HepG2 (cell line): Measurements from ENCODE around the gene IL1RAPL2. TPM values are rescaled to one million over a fixed set of nuclear protein-coding genes. Genes with fewer than 3 reads are reported as not detected.
"Not testable (repeated sequence)": the region's sequence is repeated elsewhere in the genome, so short reads cannot be mapped to it uniquely, and the experiment has no call there.

Source experiments
- ATAC-seq: fragments of 200-7000 bp; cut with Tn5 transposase; 3 replicates; pipeline ENCODE4 v1.9.1; 2020; ENCODE audit warnings: mild to moderate bottlenecking, moderate library complexity
- BruUV-seq: library from RNA; stranded (reverse); fragments of 400-500 nt; replicated peaks from 2 replicates; lab custom pipeline; 2021; lab: Mats Ljungman, UMichigan
- CTCF ChIA-PET: fragments of 300-600 bp; formaldehyde crosslinking; extraction: SDS; loops from one replicate; lab custom pipeline; 2021; ENCODE audit warnings: low total read pairs, inconsistent platforms, low intra/inter-chr PET ratio; lab: Yijun Ruan, JAX
- POLR2A ChIA-PET: fragments of 350-600 bp; sonication (Branson Sonifier 250); formaldehyde crosslinking; loops from one replicate; lab custom pipeline; 2020; ENCODE audit warnings: antibody characterized with exemption, inconsistent platforms; lab: Yijun Ruan, JAX
- DNase-seq: peaks from one replicate; pipeline ENCODE4 v3.0.0-alpha.2; 2015; ENCODE audit warnings: low spot score
- FAIRE-seq: peaks from 3 replicates; lab custom pipeline; 2011; peaks lifted over from hg19 to GRCh38; lab: Jason Lieb, UNC
- H2AFZ ChIP-seq: one replicate; pipeline ENCODE4 v1.6.1; 2011; ENCODE audit warnings: low read length, inconsistent platforms
- H3K27ac ChIP-seq: fragments of 300-600 bp; 3 replicates; pipeline ENCODE4 v1.8.0; 2011; ENCODE audit warnings: mixed run types, mild to moderate bottlenecking, mixed read lengths, low read length, inconsistent platforms; ENCODE audit not compliant: insufficient read depth; ENCODE audit errors: extremely low read length
- H3K27me3 ChIP-seq, 2 experiments: fragments of 200-600 bp in 1 of 2; 2 replicates in 1 of 2; 3 replicates in 1 of 2; pipeline versions ENCODE4 v1.6.0 to v1.8.0; 2011; ENCODE audit warnings: low read length in 2 of 2, mild to moderate bottlenecking in 2 of 2, moderate library complexity in 2 of 2, inconsistent platforms in 1 of 2; ENCODE audit not compliant: insufficient read depth in 2 of 2, control insufficient read depth in 1 of 2
- H3K36me3 ChIP-seq, 2 experiments: fragments of 200-600 bp in 1 of 2; replicated peaks in 1 of 2; 2 replicates in 1 of 2; 3 replicates in 1 of 2; pipeline versions ENCODE4 v1.5.1 to v1.8.0; 2011; ENCODE audit warnings: low read length in 2 of 2, inconsistent platforms in 1 of 2; ENCODE audit not compliant: insufficient read depth in 2 of 2, control insufficient read depth in 1 of 2
- H3K4me1 ChIP-seq: 2 replicates; pipeline ENCODE4 v1.5.1; 2012; ENCODE audit warnings: low read length, inconsistent platforms; ENCODE audit not compliant: insufficient read depth
- H3K4me2 ChIP-seq: 2 replicates; pipeline ENCODE4 v1.6.0; 2011; ENCODE audit warnings: low read depth, low read length, inconsistent platforms
- H3K4me3 ChIP-seq, 3 experiments: fragments of 200-600 bp in 1 of 3; sonication (generic), shearing (Covaris generic) in 1 of 3; replicated peaks in 1 of 3; 2 replicates each; pipeline ENCODE4 v1.5.1; 2011 to 2016; ENCODE audit warnings: low read length in 3 of 3, inconsistent platforms in 2 of 3, low read depth in 2 of 3, mild to moderate bottlenecking in 2 of 3, control low read depth in 1 of 3, mixed read lengths in 1 of 3; ENCODE audit not compliant: insufficient read depth in 1 of 3
- H3K79me2 ChIP-seq: one replicate; pipeline ENCODE4 v1.6.1; 2011; ENCODE audit warnings: low read length, inconsistent platforms; ENCODE audit not compliant: insufficient read depth
- H3K9ac ChIP-seq: 2 replicates; pipeline ENCODE4 v1.6.0; 2011; ENCODE audit warnings: mild to moderate bottlenecking, low read depth, low read length, inconsistent platforms; ENCODE audit not compliant: insufficient read depth
- H3K9me3 ChIP-seq: 2 replicates; pipeline ENCODE4 v1.5.1; 2012; ENCODE audit warnings: mild to moderate bottlenecking, low read length
- H4K20me1 ChIP-seq: 2 replicates; pipeline ENCODE4 v1.6.0; 2011; ENCODE audit warnings: inconsistent platforms, mild to moderate bottlenecking, low read length, moderate library complexity; ENCODE audit not compliant: insufficient read depth
- HMGA1 ChIP-seq: sonication (generic); formaldehyde crosslinking; conservative IDR thresholded peaks from 2 replicates; pipeline ENCODE4 v1.4.0; 2020; ENCODE audit warnings: missing genetic modification reagents
- IRF2 ChIP-seq: IDR thresholded peaks from 2 replicates; pipeline ENCODE4 v1.6.1; 2018; ENCODE audit warnings: missing genetic modification reagents, missing compliant biosample characterization
- MED8 ChIP-seq: sonication (generic); formaldehyde crosslinking; IDR thresholded peaks from 2 replicates; pipeline ENCODE4 v1.8.1; 2023; ENCODE audit warnings: mild to moderate bottlenecking, missing genetic modification reagents; ENCODE audit not compliant: insufficient replicate concordance
- NBN ChIP-seq: fragments of 450-650 bp; conservative IDR thresholded peaks from 2 replicates; pipeline ENCODE4 v1.6.1; 2017
- PHF5A ChIP-seq: IDR thresholded peaks from one replicate; pipeline ENCODE4 v1.6.1; 2018; ENCODE audit warnings: low read depth, missing genetic modification reagents; ENCODE audit not compliant: unreplicated experiment
- SNAPC2 ChIP-seq: sonication (generic); formaldehyde crosslinking; IDR thresholded peaks from 2 replicates; pipeline ENCODE4 v1.8.1; 2022; ENCODE audit warnings: mild to moderate bottlenecking, missing genetic modification reagents
- ZNF124 ChIP-seq: sonication (generic); formaldehyde crosslinking; IDR thresholded peaks from 2 replicates; pipeline ENCODE4 v1.4.0; 2020; ENCODE audit warnings: missing genetic modification reagents
- ZNF205 ChIP-seq: IDR thresholded peaks from 2 replicates; pipeline ENCODE4 v1.6.1; 2018; ENCODE audit warnings: missing biosample characterization, missing genetic modification reagents
- ZNF33A ChIP-seq: sonication (generic); formaldehyde crosslinking; IDR thresholded peaks from 2 replicates; pipeline ENCODE4 v1.5.1; 2020; ENCODE audit warnings: missing genetic modification reagents, mild to moderate bottlenecking, moderate library complexity, borderline replicate concordance
- WGBS: methylation state at CpG from one replicate; pipeline ENCODE4 v1.1.6; 2017; ENCODE audit warnings: low lambda C conversion rate; 5-methylcytosine and 5-hydroxymethylcytosine counted together
- in situ Hi-C: cut with HindIII; loops from 2 replicates; pipeline ENCODE4 v1.10.0; 2017; ENCODE audit warnings: low pct_unique_long_range_greater_than_20kb; ENCODE audit not compliant: extremely low pct_ligation_motif_present
- intact Hi-C: fragments of 100-400 bp; cut with micrococcal nuclease; formaldehyde crosslinking; loops from one replicate; pipeline ENCODE4 v1.10.0; 2022; ENCODE audit not compliant: unreplicated experiment
- polyA plus RNA-seq, 8 experiments: library from polyadenylated mRNA; depleted of rRNA in 3 of 8; stranded (reverse) in 7 of 8; unstranded in 1 of 8; fragments of >200 nt; fragmentation: Illumina TruSeq in 4 of 8; extraction: Trizol in 4 of 8; gene quantifications; 2 replicates each; pipeline versions ENCODE4 v1.2.1 to v1.2.3, GENCODE V29; 2011 to 2016; ENCODE audit warnings: low read depth in 4 of 8, missing spikeins in 1 of 8, mixed read lengths in 1 of 8; ENCODE audit not compliant: insufficient read depth in 1 of 8
- total RNA-seq, 5 experiments: library from RNA; depleted of rRNA; stranded (reverse); fragments of >200 nt; fragmentation: Illumina TruSeq; extraction: Trizol; gene quantifications; 2 replicates each; pipeline ENCODE4 v1.2.3, GENCODE V29; 2016; ENCODE audit warnings: low read depth in 1 of 5
- TF ChIP-seq, protein P1 (sequence below): IDR thresholded peaks from 2 replicates; pipeline ENCODE4 v1.6.1; 2018; ENCODE audit warnings: missing genetic modification reagents, mild to moderate bottlenecking, missing compliant biosample characterization
- TF ChIP-seq, protein P2 (sequence below): sonication (generic); formaldehyde crosslinking; IDR thresholded peaks from 2 replicates; pipeline ENCODE4 v1.8.0; 2022; ENCODE audit warnings: mild to moderate bottlenecking, missing genetic modification reagents

IL1RAPL2 gene
- total and polyA plus RNA-seq, 2 of the 13 experiments (the other 11 are each of a cell fraction or from before 2014, with no cell fraction given), result not detected

DNA sequence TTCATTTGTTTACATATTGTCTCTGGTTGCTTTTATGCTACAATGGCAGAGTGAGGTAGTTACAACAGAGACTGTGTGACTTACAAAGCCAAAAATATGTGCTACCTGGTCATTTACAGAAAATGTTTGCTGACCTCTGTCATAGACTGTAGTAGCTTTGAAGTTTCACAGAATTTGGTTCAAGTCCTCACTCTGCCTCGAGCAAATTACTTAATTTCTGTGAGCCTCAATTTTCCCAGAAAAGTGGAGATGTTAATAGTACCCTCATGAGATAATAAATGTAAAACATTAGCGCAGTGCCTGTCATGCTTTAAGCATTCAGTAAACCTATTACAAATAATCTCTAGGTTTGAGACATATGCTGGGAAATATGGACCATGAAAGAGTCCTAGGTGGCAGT lies 1237.9 kb downstream of the IL1RAPL2 start:
- ChIA-PET POLR2A (no interaction called here), CTCF (no interaction called here)
- Histone ChIP-seq H3K4me3 (no peak overlapping the region), H2AFZ (no peak overlapping the region), H3K36me3 (no peaks in the 10 kb centered on the region), H3K9me3 (no peaks in the 10 kb centered on the region), H3K27ac (no peak overlapping the region), H3K27me3 (no peaks in the 10 kb centered on the region), H4K20me1 (no peaks in the 10 kb centered on the region), H3K9ac (no peak overlapping the region), H3K4me1 (no peaks in the 10 kb centered on the region), H3K4me2 (no peak overlapping the region), H3K79me2 (no peaks in the 10 kb centered on the region)
- no peak for FAIRE-seq
- WGBS, result 31% methylated on average over 2 of the region's 2 CpGs
- TF ChIP-seq ZNF124 (no peak), HMGA1 (CRISPR knock-in tag) (no peak), ZNF205 (CRISPR knock-in tag) (no peak), ZNF33A (CRISPR knock-in tag) (no peak), MED8 (no peak), SNAPC2 (CRISPR knock-in tag) (no peak), NBN (no peak), PHF5A (CRISPR knock-in tag) (no peak), IRF2 (CRISPR knock-in tag) (no peak)
- TF ChIP-seq, protein P1, sequence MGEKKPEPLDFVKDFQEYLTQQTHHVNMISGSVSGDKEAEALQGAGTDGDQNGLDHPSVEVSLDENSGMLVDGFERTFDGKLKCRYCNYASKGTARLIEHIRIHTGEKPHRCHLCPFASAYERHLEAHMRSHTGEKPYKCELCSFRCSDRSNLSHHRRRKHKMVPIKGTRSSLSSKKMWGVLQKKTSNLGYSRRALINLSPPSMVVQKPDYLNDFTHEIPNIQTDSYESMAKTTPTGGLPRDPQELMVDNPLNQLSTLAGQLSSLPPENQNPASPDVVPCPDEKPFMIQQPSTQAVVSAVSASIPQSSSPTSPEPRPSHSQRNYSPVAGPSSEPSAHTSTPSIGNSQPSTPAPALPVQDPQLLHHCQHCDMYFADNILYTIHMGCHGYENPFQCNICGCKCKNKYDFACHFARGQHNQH (CRISPR knock-in tag), result no peak
- TF ChIP-seq, protein P2, sequence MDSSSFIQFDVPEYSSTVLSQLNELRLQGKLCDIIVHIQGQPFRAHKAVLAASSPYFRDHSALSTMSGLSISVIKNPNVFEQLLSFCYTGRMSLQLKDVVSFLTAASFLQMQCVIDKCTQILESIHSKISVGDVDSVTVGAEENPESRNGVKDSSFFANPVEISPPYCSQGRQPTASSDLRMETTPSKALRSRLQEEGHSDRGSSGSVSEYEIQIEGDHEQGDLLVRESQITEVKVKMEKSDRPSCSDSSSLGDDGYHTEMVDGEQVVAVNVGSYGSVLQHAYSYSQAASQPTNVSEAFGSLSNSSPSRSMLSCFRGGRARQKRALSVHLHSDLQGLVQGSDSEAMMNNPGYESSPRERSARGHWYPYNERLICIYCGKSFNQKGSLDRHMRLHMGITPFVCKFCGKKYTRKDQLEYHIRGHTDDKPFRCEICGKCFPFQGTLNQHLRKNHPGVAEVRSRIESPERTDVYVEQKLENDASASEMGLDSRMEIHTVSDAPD (CRISPR knock-in tag), result no peak
- DNase-seq, result no peak
- no TSS peak for BruUV-seq
- in situ Hi-C loops (no loop called here), intact Hi-C loops (no loop called here)
- no peak for ATAC-seq

DNA sequence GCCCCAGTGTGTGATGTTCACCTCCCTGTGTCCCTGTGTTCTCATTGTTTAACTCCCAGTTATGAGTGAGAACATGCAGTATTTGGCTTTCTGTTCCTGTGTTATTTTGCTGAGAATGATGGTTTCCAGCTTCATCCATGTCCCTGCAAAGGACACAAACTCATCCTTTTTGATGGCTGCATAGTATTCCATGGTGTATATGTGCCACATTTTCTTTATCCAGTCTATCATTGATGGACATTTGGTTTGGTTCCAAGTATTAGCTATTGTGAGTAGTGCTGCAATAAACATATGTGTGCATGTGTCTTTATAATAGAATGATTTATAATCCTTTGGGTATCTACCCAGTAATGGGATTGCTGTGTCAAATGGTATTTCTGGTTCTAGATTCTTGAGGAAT lies 1239.7 kb downstream of the IL1RAPL2 start:
- H3K9ac ChIP-seq, BruUV-seq, intact Hi-C loops, H3K4me2 ChIP-seq, H3K4me1 ChIP-seq, H4K20me1 ChIP-seq, FAIRE-seq, H2AFZ ChIP-seq, H3K4me3 ChIP-seq, ATAC-seq, H3K79me2 ChIP-seq, H3K27me3 ChIP-seq, H3K9me3 ChIP-seq, H3K36me3 ChIP-seq, CTCF ChIA-PET, DNase-seq, POLR2A ChIA-PET, H3K27ac ChIP-seq, in situ Hi-C loops: not testable (repeated sequence)
